H1 (cell line): ENCODE data around the gene RHOXF2. TPM values are rescaled to one million over a fixed set of nuclear protein-coding genes. Genes with fewer than 3 reads are reported as not detected.

ENCODE experiments used
- CTCF ChIA-PET: fragments of 300-600 bp; sonication (Branson Sonifier 250); formaldehyde crosslinking; loops from one replicate; lab custom pipeline; 2021; ENCODE audit not compliant: partially characterized antibody; lab: Charles Lee
- POLR2A ChIA-PET: fragments of 300-600 bp; sonication (Branson Sonifier 250); formaldehyde crosslinking; loops from one replicate; lab custom pipeline; 2021; ENCODE audit warnings: inconsistent platforms; ENCODE audit not compliant: partially characterized antibody; lab: Charles Lee
- DNase-seq, 2 experiments: peaks; one replicate each; pipeline versions ENCODE4 v3.0.0 to v3.0.0-alpha.2; 2010 to 2022; ENCODE audit warnings: low spot score in 2 of 2, low read depth in 1 of 2, mixed read lengths in 1 of 2
- FAIRE-seq: peaks from 2 replicates; lab custom pipeline; 2011; peaks lifted over from hg19 to GRCh38; lab: Jason Lieb, UNC
- H2AFZ ChIP-seq: 2 replicates; pipeline ENCODE4 v1.8.1; 2012; ENCODE audit warnings: low read length, inconsistent platforms
- H2AK5ac ChIP-seq: 2 replicates; pipeline ENCODE4 v1.6.1; 2013; ENCODE audit warnings: low read depth, low read length
- H2BK120ac ChIP-seq: replicated peaks from 2 replicates; pipeline ENCODE3; 2013; ENCODE audit warnings: low read depth, low read length, inconsistent platforms
- H2BK12ac ChIP-seq: 2 replicates; pipeline ENCODE4 v1.6.1; 2013; ENCODE audit warnings: low read depth, low read length
- H2BK15ac ChIP-seq: 2 replicates; pipeline ENCODE4 v1.6.1; 2013; ENCODE audit warnings: low read length
- H2BK20ac ChIP-seq: 2 replicates; pipeline ENCODE4 v1.6.1; 2013; ENCODE audit warnings: low read length
- H2BK5ac ChIP-seq: 2 replicates; pipeline ENCODE4 v1.6.1; 2013; ENCODE audit warnings: low read depth, low read length
- H3K14ac ChIP-seq: 2 replicates; pipeline ENCODE4 v1.6.1; 2013; ENCODE audit warnings: inconsistent platforms; ENCODE audit not compliant: insufficient read length
- H3K18ac ChIP-seq: 2 replicates; pipeline ENCODE4 v1.6.1; 2013; ENCODE audit warnings: low read length; ENCODE audit errors: extremely low read depth
- H3K23ac ChIP-seq: 2 replicates; pipeline ENCODE4 v1.6.1; 2013; ENCODE audit warnings: inconsistent platforms; ENCODE audit not compliant: insufficient read length
- H3K23me2 ChIP-seq: 2 replicates; pipeline ENCODE4 v1.6.1; 2013; ENCODE audit warnings: low read depth, low read length
- H3K27ac ChIP-seq: 2 replicates; pipeline ENCODE4 v1.6.1; 2011; ENCODE audit warnings: low read depth, low read length, inconsistent platforms
- H3K27me3 ChIP-seq, 4 experiments: replicated peaks in 1 of 4; 1 replicate in 1 of 4; 2 replicates in 3 of 4; pipeline versions ENCODE4 v1.6.1 to v1.8.1; 2011 to 2013; ENCODE audit warnings: low read length in 3 of 4, mild to moderate bottlenecking in 3 of 4, inconsistent platforms in 2 of 4, mixed read lengths in 2 of 4, moderate library complexity in 1 of 4; ENCODE audit not compliant: control insufficient read depth in 3 of 4, insufficient read depth in 3 of 4; ENCODE audit errors: extremely low read depth in 1 of 4
- H3K36me3 ChIP-seq, 4 experiments: 2 replicates each; pipeline versions ENCODE4 v1.6.1 to v1.8.1; 2011 to 2013; ENCODE audit warnings: mild to moderate bottlenecking in 4 of 4, low read length in 3 of 4, moderate library complexity in 2 of 4, control low read depth in 1 of 4, inconsistent platforms in 1 of 4; ENCODE audit not compliant: insufficient read depth in 4 of 4, control insufficient read depth in 2 of 4
- H3K4ac ChIP-seq: replicated peaks from 2 replicates; pipeline ENCODE3; 2013; ENCODE audit warnings: low read length, low read depth, mixed read lengths, inconsistent platforms; ENCODE audit not compliant: insufficient read length
- H3K4me1 ChIP-seq, 4 experiments: replicated peaks in 1 of 4; 1 replicate in 1 of 4; 2 replicates in 3 of 4; pipeline versions ENCODE4 v1.6.1 to v1.8.1; 2011 to 2013; ENCODE audit warnings: low read length in 3 of 4, inconsistent platforms in 2 of 4, mixed read lengths in 1 of 4; ENCODE audit not compliant: insufficient read depth in 4 of 4, control insufficient read depth in 3 of 4
- H3K4me2 ChIP-seq, 2 experiments: 2 replicates each; pipeline versions ENCODE4 v1.6.1 to v1.8.1; 2011 to 2013; ENCODE audit warnings: low read depth in 2 of 2, low read length in 2 of 2, control low read depth in 1 of 2, inconsistent platforms in 1 of 2, mild to moderate bottlenecking in 1 of 2; ENCODE audit not compliant: insufficient read depth in 1 of 2
- H3K4me3 ChIP-seq, 4 experiments: fragments of 200-600, 300-600 bp in 1 of 4; sonication (generic), shearing (Covaris generic), sonication (Bioruptor Twin) in 1 of 4; 2 replicates each; pipeline versions ENCODE4 v1.5.1 to v1.8.1; 2011 to 2016; ENCODE audit warnings: low read length in 4 of 4, low read depth in 3 of 4, control low read depth in 2 of 4, inconsistent platforms in 2 of 4, mild to moderate bottlenecking in 2 of 4, mixed read lengths in 1 of 4, moderate library complexity in 1 of 4; ENCODE audit not compliant: insufficient read depth in 2 of 4; ENCODE audit errors: extremely low read depth in 1 of 4
- H3K56ac ChIP-seq: replicated peaks from 2 replicates; pipeline ENCODE3; 2013; ENCODE audit warnings: low read depth, mild to moderate bottlenecking, mixed read lengths, low read length, inconsistent platforms; ENCODE audit not compliant: insufficient read length
- H3K79me1 ChIP-seq: 2 replicates; pipeline ENCODE4 v1.6.1; 2013; ENCODE audit warnings: low read depth, low read length, control low read depth
- H3K79me2 ChIP-seq, 2 experiments: 2 replicates each; pipeline versions ENCODE4 v1.6.1 to v1.8.1; 2012 to 2013; ENCODE audit warnings: low read length in 2 of 2, mild to moderate bottlenecking in 2 of 2, inconsistent platforms in 1 of 2; ENCODE audit not compliant: insufficient read depth in 2 of 2, control insufficient read depth in 1 of 2
- H3K9ac ChIP-seq, 4 experiments: replicated peaks in 1 of 4; 1 replicate in 1 of 4; 2 replicates in 3 of 4; pipeline versions ENCODE4 v1.6.1 to v1.8.1; 2011 to 2013; ENCODE audit warnings: low read depth in 3 of 4, low read length in 3 of 4, control low read depth in 2 of 4, mild to moderate bottlenecking in 2 of 4, moderate library complexity in 2 of 4, inconsistent platforms in 1 of 4; ENCODE audit errors: extremely low read depth in 1 of 4
- H3K9me3 ChIP-seq, 2 experiments: 2 replicates each; pipeline versions ENCODE4 v1.6.1 to v1.8.1; 2012 to 2013; ENCODE audit warnings: mild to moderate bottlenecking in 2 of 2, moderate library complexity in 2 of 2, control low read depth in 1 of 2, inconsistent platforms in 1 of 2, low read depth in 1 of 2, low read length in 1 of 2, mixed read lengths in 1 of 2; ENCODE audit not compliant: insufficient read depth in 2 of 2
- H4K20me1 ChIP-seq, 2 experiments: replicated peaks in 1 of 2; 2 replicates each; pipeline versions ENCODE3 to v1.8.1; 2011 to 2013; ENCODE audit warnings: inconsistent platforms in 2 of 2, low read length in 2 of 2, mild to moderate bottlenecking in 1 of 2; ENCODE audit not compliant: insufficient read depth in 2 of 2, control insufficient read depth in 1 of 2
- H4K5ac ChIP-seq: 2 replicates; pipeline ENCODE4 v1.6.1; 2013; ENCODE audit warnings: low read length, low read depth, mixed read lengths, inconsistent platforms; ENCODE audit not compliant: insufficient read length
- H4K8ac ChIP-seq: 2 replicates; pipeline ENCODE4 v1.8.0; 2013; ENCODE audit warnings: mild to moderate bottlenecking, moderate library complexity, low read length, inconsistent platforms; ENCODE audit not compliant: insufficient read depth; ENCODE audit errors: extremely low read depth
- H4K91ac ChIP-seq: replicated peaks from 2 replicates; pipeline ENCODE3; 2013; ENCODE audit warnings: low read length, mixed read lengths, inconsistent platforms; ENCODE audit not compliant: insufficient read length
- ATF2 ChIP-seq: IDR thresholded peaks from 2 replicates; pipeline ENCODE4 v1.6.1; 2012; ENCODE audit warnings: low read length, inconsistent platforms
- CTBP2 ChIP-seq: IDR thresholded peaks from 2 replicates; pipeline ENCODE4 v1.7.0; 2011; ENCODE audit warnings: borderline replicate concordance, mild to moderate bottlenecking, moderate library complexity, mixed read lengths, low read length; ENCODE audit not compliant: insufficient read depth, insufficient read length
- EGR1 ChIP-seq: IDR thresholded peaks from 2 replicates; pipeline ENCODE4 v1.6.1; 2011; ENCODE audit warnings: low read depth, low read length, borderline replicate concordance
- EP300 ChIP-seq, 2 experiments: IDR thresholded peaks; 1 replicate in 1 of 2; 2 replicates in 1 of 2; pipeline ENCODE4 v1.6.1; 2011 to 2012; ENCODE audit warnings: low read depth in 2 of 2, low read length in 2 of 2, mild to moderate bottlenecking in 2 of 2, borderline replicate concordance in 1 of 2, inconsistent platforms in 1 of 2, moderate library complexity in 1 of 2
- POLR2AphosphoS5 ChIP-seq: IDR thresholded peaks from 2 replicates; pipeline ENCODE4 v1.6.1; 2011; ENCODE audit warnings: low read depth, low read length
- RBBP5 ChIP-seq: IDR thresholded peaks from 2 replicates; pipeline ENCODE4 v1.7.1; 2012; ENCODE audit warnings: low read depth, mild to moderate bottlenecking, inconsistent platforms, low read length, moderate library complexity, borderline replicate concordance
- TAF1 ChIP-seq: IDR thresholded peaks from 2 replicates; pipeline ENCODE4 v1.6.1; 2011; ENCODE audit warnings: mild to moderate bottlenecking, low read depth, low read length
- WGBS, 2 experiments: shearing (Covaris generic) in 1 of 2; methylation state at CpG; one replicate each; pipeline versions ENCODE4 v1.1.6 to v1.1.7; 2013 to 2015; ENCODE audit warnings: low lambda C conversion rate in 2 of 2, mixed read lengths in 2 of 2, inconsistent platforms in 1 of 2, low coverage in 1 of 2, missing lambda C conversion rate in 1 of 2; ENCODE audit not compliant: insufficient replicate concordance in 2 of 2, insufficient coverage in 1 of 2, insufficient read length in 1 of 2; ENCODE audit errors: extremely low coverage in 1 of 2, missing lambda C conversion rate in 1 of 2; 5-methylcytosine and 5-hydroxymethylcytosine counted together
- polyA plus RNA-seq, 7 experiments: library from polyadenylated mRNA; depleted of rRNA in 3 of 7; stranded (reverse) in 5 of 7; unstranded in 2 of 7; fragments of >200 nt in 5 of 7; fragments of 200-250 nt in 2 of 7; gene quantifications; 1 replicate in 5 of 7; 2 replicates in 1 of 7; 4 replicates in 1 of 7; pipeline versions ENCODE4 v1.2.1 to v1.2.3, GENCODE V29; 2011 to 2013; ENCODE audit warnings: missing spikeins in 2 of 7, mixed read lengths in 2 of 7
- total RNA-seq: library from RNA; stranded (reverse); fragmentation: NEBNext Ultra II Directional; extraction: Animal tissue kit (Norgen Biotek cat#: 25700); gene quantifications from 2 replicates; pipeline ENCODE4 v1.2.1, GENCODE V29; 2021

The RHOXF2 gene
- total and polyA plus RNA-seq, 2 of the 8 experiments (the other 6 are each of a cell fraction or from before 2014, with no cell fraction given) = not detected

DNA sequence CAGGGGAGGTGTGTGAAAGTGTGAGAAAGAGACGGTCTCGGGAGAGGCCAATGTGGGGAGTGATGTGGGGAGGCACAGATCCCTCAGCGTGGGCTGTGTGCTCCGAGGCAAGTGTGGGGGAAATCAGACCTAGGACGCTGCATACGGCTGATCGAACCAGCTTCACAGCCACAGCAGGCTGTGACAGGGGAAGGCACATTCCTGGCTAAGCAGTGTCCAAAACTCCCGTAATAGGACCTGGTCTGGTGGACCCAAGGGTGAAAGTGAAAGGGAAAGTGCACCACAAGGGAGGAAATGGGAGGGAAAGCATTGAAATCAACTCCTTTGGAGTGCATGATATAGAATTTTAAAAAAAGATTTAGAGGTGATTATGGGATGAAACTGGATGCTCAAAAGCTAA is 10.9 kb upstream of the RHOXF2 start:
- Histone ChIP-seq H3K4me2 (no peak overlapping the region), H3K79me2 (no peaks in the 10 kb centered on the region), H3K4me3 (no peak overlapping the region), H4K20me1 (no peaks in the 10 kb centered on the region), H3K18ac (no peak overlapping the region), H3K23me2 (no peaks in the 10 kb centered on the region), H2BK120ac (no peak overlapping the region), H3K79me1 (no peaks in the 10 kb centered on the region), H3K27me3 (no peaks in the 10 kb centered on the region), H2AFZ (no peak overlapping the region), H2BK12ac (no peak overlapping the region), H3K36me3 (peaks cover 0 to 8% (median 2%) of the 10 kb centered on the region in 4 experiments; a peak in 2 of 8 replicates), H4K91ac (no peak overlapping the region), H3K56ac (no peak overlapping the region), H3K4ac (no peak overlapping the region), H3K9me3 (peaks cover 11 to 19% of the 10 kb centered on the region in 2 experiments; a peak in 3 of 4 replicates), H2BK15ac (no peak overlapping the region), H3K23ac (no peak overlapping the region), H2BK20ac (no peak overlapping the region), H3K27ac (no peak overlapping the region), H2AK5ac (no peak overlapping the region), H3K4me1 (peaks cover 0 to 3% (median 0%) of the 10 kb centered on the region in 4 experiments; a peak in 3 of 7 replicates), H3K9ac (no peak overlapping the region), H2BK5ac (no peak overlapping the region), H4K5ac (no peak overlapping the region), H4K8ac (no peak overlapping the region), H3K14ac (no peak overlapping the region)
- no peak for TF ChIP-seq TAF1
- no peak for TF ChIP-seq POLR2AphosphoS5
- no peak for TF ChIP-seq ATF2
- no peak for TF ChIP-seq EP300 (IDR thresholded peaks at IDR 0.05; ENCODE audit: borderline replicate concordance in 1 of 2, low read depth in 2 of 2, low read length in 2 of 2)
- no peak for TF ChIP-seq CTBP2
- no peak for TF ChIP-seq EGR1
- TF ChIP-seq RBBP5 = no peak
- DNase-seq = no peak
- POLR2A ChIA-PET = no interaction called here
- CTCF ChIA-PET = no interaction called here
- 97% methylated on average over 6 of the region's 8 CpGs; no CpG with 5 or more reads in 1 of the 2 experiments for WGBS, 2 experiments
- FAIRE-seq = no peak
